HepG2 (cell line): Measurements from ENCODE around the gene PXYLP1. TPM values are rescaled to one million over a fixed set of nuclear protein-coding genes. Genes with fewer than 3 reads are reported as not detected.

Experiments used
- ATAC-seq: fragments of 200-7000 bp; cut with Tn5 transposase; 3 replicates; pipeline ENCODE4 v1.9.1; 2020; ENCODE audit warnings: mild to moderate bottlenecking, moderate library complexity
- BruUV-seq: library from RNA; stranded (reverse); fragments of 400-500 nt; replicated peaks from 2 replicates; lab custom pipeline; 2021; lab: Mats Ljungman, UMichigan
- CTCF ChIA-PET: fragments of 300-600 bp; formaldehyde crosslinking; extraction: SDS; loops from one replicate; lab custom pipeline; 2021; ENCODE audit warnings: low total read pairs, inconsistent platforms, low intra/inter-chr PET ratio; lab: Yijun Ruan, JAX
- POLR2A ChIA-PET: fragments of 350-600 bp; sonication (Branson Sonifier 250); formaldehyde crosslinking; loops from one replicate; lab custom pipeline; 2020; ENCODE audit warnings: antibody characterized with exemption, inconsistent platforms; lab: Yijun Ruan, JAX
- DNase-seq: peaks from one replicate; pipeline ENCODE4 v3.0.0-alpha.2; 2015; ENCODE audit warnings: low spot score
- FAIRE-seq: peaks from 3 replicates; lab custom pipeline; 2011; peaks lifted over from hg19 to GRCh38; lab: Jason Lieb, UNC
- H2AFZ ChIP-seq: one replicate; pipeline ENCODE4 v1.6.1; 2011; ENCODE audit warnings: low read length, inconsistent platforms
- H3K27ac ChIP-seq: fragments of 300-600 bp; 3 replicates; pipeline ENCODE4 v1.8.0; 2011; ENCODE audit warnings: mixed run types, mild to moderate bottlenecking, mixed read lengths, low read length, inconsistent platforms; ENCODE audit not compliant: insufficient read depth; ENCODE audit errors: extremely low read length
- H3K27me3 ChIP-seq, 2 experiments: fragments of 200-600 bp in 1 of 2; 2 replicates in 1 of 2; 3 replicates in 1 of 2; pipeline versions ENCODE4 v1.6.0 to v1.8.0; 2011; ENCODE audit warnings: low read length in 2 of 2, mild to moderate bottlenecking in 2 of 2, moderate library complexity in 2 of 2, inconsistent platforms in 1 of 2; ENCODE audit not compliant: insufficient read depth in 2 of 2, control insufficient read depth in 1 of 2
- H3K36me3 ChIP-seq, 2 experiments: fragments of 200-600 bp in 1 of 2; replicated peaks in 1 of 2; 2 replicates in 1 of 2; 3 replicates in 1 of 2; pipeline versions ENCODE4 v1.5.1 to v1.8.0; 2011; ENCODE audit warnings: low read length in 2 of 2, inconsistent platforms in 1 of 2; ENCODE audit not compliant: insufficient read depth in 2 of 2, control insufficient read depth in 1 of 2
- H3K4me1 ChIP-seq: 2 replicates; pipeline ENCODE4 v1.5.1; 2012; ENCODE audit warnings: low read length, inconsistent platforms; ENCODE audit not compliant: insufficient read depth
- H3K4me2 ChIP-seq: 2 replicates; pipeline ENCODE4 v1.6.0; 2011; ENCODE audit warnings: low read depth, low read length, inconsistent platforms
- H3K4me3 ChIP-seq, 3 experiments: fragments of 200-600 bp in 1 of 3; sonication (generic), shearing (Covaris generic) in 1 of 3; replicated peaks in 1 of 3; 2 replicates each; pipeline ENCODE4 v1.5.1; 2011 to 2016; ENCODE audit warnings: low read length in 3 of 3, inconsistent platforms in 2 of 3, low read depth in 2 of 3, mild to moderate bottlenecking in 2 of 3, control low read depth in 1 of 3, mixed read lengths in 1 of 3; ENCODE audit not compliant: insufficient read depth in 1 of 3
- H3K79me2 ChIP-seq: one replicate; pipeline ENCODE4 v1.6.1; 2011; ENCODE audit warnings: low read length, inconsistent platforms; ENCODE audit not compliant: insufficient read depth
- H3K9ac ChIP-seq: 2 replicates; pipeline ENCODE4 v1.6.0; 2011; ENCODE audit warnings: mild to moderate bottlenecking, low read depth, low read length, inconsistent platforms; ENCODE audit not compliant: insufficient read depth
- H3K9me3 ChIP-seq: 2 replicates; pipeline ENCODE4 v1.5.1; 2012; ENCODE audit warnings: mild to moderate bottlenecking, low read length
- H4K20me1 ChIP-seq: 2 replicates; pipeline ENCODE4 v1.6.0; 2011; ENCODE audit warnings: inconsistent platforms, mild to moderate bottlenecking, low read length, moderate library complexity; ENCODE audit not compliant: insufficient read depth
- CBX1 ChIP-seq: IDR thresholded peaks from one replicate; pipeline ENCODE4 v1.6.1; 2016; ENCODE audit warnings: antibody characterized with exemption, low read depth
- FOSL1 ChIP-seq: sonication (generic); formaldehyde crosslinking; IDR thresholded peaks from 2 replicates; pipeline ENCODE4 v1.9.0; 2021; ENCODE audit warnings: missing genetic modification reagents, borderline replicate concordance
- GPBP1L1 ChIP-seq: sonication (generic); formaldehyde crosslinking; IDR thresholded peaks from 2 replicates; pipeline ENCODE4 v1.5.0; 2020; ENCODE audit warnings: mild to moderate bottlenecking, missing genetic modification reagents
- MAFF ChIP-seq: IDR thresholded peaks from 2 replicates; pipeline ENCODE4 v1.6.1; 2011; ENCODE audit warnings: low read depth, low read length, improper control_type of control experiment
- NFYB ChIP-seq: sonication (generic); formaldehyde crosslinking; IDR thresholded peaks from 2 replicates; pipeline ENCODE4 v1.4.0; 2020; ENCODE audit warnings: missing genetic modification reagents
- NFYC ChIP-seq: IDR thresholded peaks from 2 replicates; pipeline ENCODE4 v1.6.1; 2016; ENCODE audit warnings: missing genetic modification reagents, missing compliant biosample characterization
- XBP1 ChIP-seq: sonication (generic); formaldehyde crosslinking; IDR thresholded peaks from 2 replicates; pipeline ENCODE4 v1.5.0; 2020; ENCODE audit warnings: missing genetic modification reagents
- ZFP36 ChIP-seq: fragments of 150-350 bp; IDR thresholded peaks from 2 replicates; pipeline ENCODE4 v1.6.1; 2018; ENCODE audit warnings: borderline replicate concordance, low read length, low read depth; ENCODE audit not compliant: partially characterized antibody
- ZNF619 ChIP-seq: sonication (generic); formaldehyde crosslinking; IDR thresholded peaks from 2 replicates; pipeline ENCODE4 v1.4.0; 2020; ENCODE audit warnings: mild to moderate bottlenecking, missing genetic modification reagents
- WGBS: methylation state at CpG from one replicate; pipeline ENCODE4 v1.1.6; 2017; ENCODE audit warnings: low lambda C conversion rate; 5-methylcytosine and 5-hydroxymethylcytosine counted together
- in situ Hi-C: cut with HindIII; loops from 2 replicates; pipeline ENCODE4 v1.10.0; 2017; ENCODE audit warnings: low pct_unique_long_range_greater_than_20kb; ENCODE audit not compliant: extremely low pct_ligation_motif_present
- intact Hi-C: fragments of 100-400 bp; cut with micrococcal nuclease; formaldehyde crosslinking; loops from one replicate; pipeline ENCODE4 v1.10.0; 2022; ENCODE audit not compliant: unreplicated experiment
- polyA plus RNA-seq, 8 experiments: library from polyadenylated mRNA; depleted of rRNA in 3 of 8; stranded (reverse) in 7 of 8; unstranded in 1 of 8; fragments of >200 nt; fragmentation: Illumina TruSeq in 4 of 8; extraction: Trizol in 4 of 8; gene quantifications; 2 replicates each; pipeline versions ENCODE4 v1.2.1 to v1.2.3, GENCODE V29; 2011 to 2016; ENCODE audit warnings: low read depth in 4 of 8, missing spikeins in 1 of 8, mixed read lengths in 1 of 8; ENCODE audit not compliant: insufficient read depth in 1 of 8
- total RNA-seq, 5 experiments: library from RNA; depleted of rRNA; stranded (reverse); fragments of >200 nt; fragmentation: Illumina TruSeq; extraction: Trizol; gene quantifications; 2 replicates each; pipeline ENCODE4 v1.2.3, GENCODE V29; 2016; ENCODE audit warnings: low read depth in 1 of 5

Gene PXYLP1
- total and polyA plus RNA-seq, 2 of the 13 experiments (the other 11 are each of a cell fraction or from before 2014, with no cell fraction given): 4.9 to 8.1 TPM

GRCh38 chr3:141250342-141250741 is 18.7 kb downstream of the PXYLP1 start:
- Histone ChIP-seq H3K4me3 (no peak overlapping the region), H3K79me2 (no peaks in the 10 kb centered on the region), H2AFZ (no peak overlapping the region), H3K4me1 (peaks cover 16% of the 10 kb centered on the region), H4K20me1 (no peaks in the 10 kb centered on the region), H3K27ac (no peak overlapping the region), H3K9me3 (no peaks in the 10 kb centered on the region), H3K27me3 (no peaks in the 10 kb centered on the region), H3K9ac (no peak overlapping the region), H3K4me2 (no peak overlapping the region), H3K36me3 (no peaks in the 10 kb centered on the region)
- DNase-seq: no peak
- ChIA-PET POLR2A (no interaction called here), CTCF (no interaction called here)
- no peak for ATAC-seq
- no peak for FAIRE-seq
- TF ChIP-seq MAFF (no peak), ZNF619 (no peak), NFYC (CRISPR knock-in tag) (0 out of 2 replicates have a peak, but pooled peaks have one; percentile 14), NFYB (CRISPR knock-in tag) (peak; percentile 37; the same call in 1 of the 2 replicates), XBP1 (no peak), FOSL1 (CRISPR knock-in tag) (no peak), GPBP1L1 (no peak)
- in situ Hi-C loops: no loop called here
- intact Hi-C loops: no loop called here
- WGBS: 97% methylated on average over 3 of the region's 5 CpGs
- BruUV-seq: no TSS peak

GRCh38 chr3:141250828-141251227 is 19.2 kb downstream of the PXYLP1 start:
- POLR2A ChIA-PET: no interaction called here
- TF ChIP-seq CBX1 (no peak), ZFP36 (no peak)
- H3K9ac ChIP-seq: no peak overlapping the region
- FAIRE-seq: no peak
- H3K79me2 ChIP-seq: no peaks in the 10 kb centered on the region
- H2AFZ ChIP-seq: no peak overlapping the region
- no peaks in the 10 kb centered on the region for H4K20me1 ChIP-seq
- BruUV-seq: no TSS peak
- no peak for DNase-seq
- intact Hi-C loops: no loop called here
- 89% methylated on average over 4 of the region's 4 CpGs for WGBS
- peaks cover 11% of the 10 kb centered on the region for H3K4me1 ChIP-seq
- H3K36me3 ChIP-seq: no peaks in the 10 kb centered on the region
- no peak for ATAC-seq
- H3K27ac ChIP-seq: no peak overlapping the region
- no peak overlapping the region for H3K4me3 ChIP-seq
- CTCF ChIA-PET: no interaction called here
- in situ Hi-C loops: no loop called here
- no peaks in the 10 kb centered on the region for H3K27me3 ChIP-seq
- no peaks in the 10 kb centered on the region for H3K9me3 ChIP-seq
- H3K4me2 ChIP-seq: no peak overlapping the region
